Muscle of leg (tissue), 16 donors: ENCODE results near the gene TRRAP. TPM values are rescaled to one million over a fixed set of nuclear protein-coding genes. Genes with fewer than 3 reads are reported as not detected.

Source experiments
- DNase-seq: peaks from one replicate; pipeline ENCODE4 v3.0.0; 2013
- H3K27ac ChIP-seq: one replicate; pipeline ENCODE4 v1.5.1; 2013; ENCODE audit warnings: mild to moderate bottlenecking, low read length, control low read depth
- H3K27me3 ChIP-seq: one replicate; pipeline ENCODE4 v1.6.1; 2013; ENCODE audit warnings: low read length; ENCODE audit not compliant: control insufficient read depth, insufficient read depth
- H3K36me3 ChIP-seq: one replicate; pipeline ENCODE4 v1.6.1; 2013; ENCODE audit warnings: low read length; ENCODE audit not compliant: control insufficient read depth, insufficient read depth
- H3K4me1 ChIP-seq: one replicate; pipeline ENCODE4 v1.6.1; 2013; ENCODE audit warnings: low read length; ENCODE audit not compliant: control insufficient read depth, insufficient read depth
- H3K4me3 ChIP-seq: one replicate; pipeline ENCODE4 v1.5.1; 2013; ENCODE audit warnings: low read length, control low read depth
- H3K9me3 ChIP-seq: replicated peaks from 2 replicates; pipeline ENCODE4 v1.6.1; 2013; ENCODE audit warnings: low read depth, low read length; ENCODE audit not compliant: control insufficient read depth
- WGBS: methylation state at CpG from one replicate; pipeline ENCODE4 v1.1.5; 2013; ENCODE audit warnings: missing lambda C conversion rate; ENCODE audit not compliant: insufficient coverage; 5-methylcytosine and 5-hydroxymethylcytosine counted together
- long read RNA-seq, 11 donors: transcript quantifications; one replicate each; lab custom pipeline, GENCODE V29; 2026
- polyA plus RNA-seq, 8 donors: library from polyadenylated mRNA; unstranded; fragments of 120-200 nt; gene quantifications; one replicate each; pipeline versions ENCODE4 v1.2.1 to v1.2.3, GENCODE V29; 2013; ENCODE audit warnings: inconsistent platforms in 1 of 8, low replicate concordance in 1 of 8; ENCODE audit not compliant: insufficient read length in 8 of 8, insufficient read depth in 1 of 8
- total RNA-seq: library from RNA; stranded (reverse); fragments of 120-200 nt; gene quantifications from one replicate; pipeline ENCODE4 v1.2.4, GENCODE V29; 2013

TRRAP gene
- total RNA-seq (13.6 TPM), polyA plus RNA-seq (10 to 100 TPM; 18.3 to 30.3 (median 25.1) TPM)
- long read RNA-seq, donor 1 = 0 reads
- long read RNA-seq, donor 2 = 0 reads
- long read RNA-seq, donor 3 = 0 reads
- long read RNA-seq, donor 4 = 0 reads
- long read RNA-seq, donor 5, partial matches to known transcripts = 11 of 11 reads
- long read RNA-seq, donor 5, other reads (novel, unspliced or antisense) = 0 of 11 reads
- long read RNA-seq, donor 6 = 0 reads
- long read RNA-seq, donor 7 = 0 reads
- long read RNA-seq, donor 8 = 0 reads
- long read RNA-seq, donor 9 = 0 reads
- long read RNA-seq, donor 10, partial matches to known transcripts = 0 of 1 reads
- long read RNA-seq, donor 10, other reads (novel, unspliced or antisense) = 0 of 1 reads
- long read RNA-seq, donor 11 = 0 reads

DNA sequence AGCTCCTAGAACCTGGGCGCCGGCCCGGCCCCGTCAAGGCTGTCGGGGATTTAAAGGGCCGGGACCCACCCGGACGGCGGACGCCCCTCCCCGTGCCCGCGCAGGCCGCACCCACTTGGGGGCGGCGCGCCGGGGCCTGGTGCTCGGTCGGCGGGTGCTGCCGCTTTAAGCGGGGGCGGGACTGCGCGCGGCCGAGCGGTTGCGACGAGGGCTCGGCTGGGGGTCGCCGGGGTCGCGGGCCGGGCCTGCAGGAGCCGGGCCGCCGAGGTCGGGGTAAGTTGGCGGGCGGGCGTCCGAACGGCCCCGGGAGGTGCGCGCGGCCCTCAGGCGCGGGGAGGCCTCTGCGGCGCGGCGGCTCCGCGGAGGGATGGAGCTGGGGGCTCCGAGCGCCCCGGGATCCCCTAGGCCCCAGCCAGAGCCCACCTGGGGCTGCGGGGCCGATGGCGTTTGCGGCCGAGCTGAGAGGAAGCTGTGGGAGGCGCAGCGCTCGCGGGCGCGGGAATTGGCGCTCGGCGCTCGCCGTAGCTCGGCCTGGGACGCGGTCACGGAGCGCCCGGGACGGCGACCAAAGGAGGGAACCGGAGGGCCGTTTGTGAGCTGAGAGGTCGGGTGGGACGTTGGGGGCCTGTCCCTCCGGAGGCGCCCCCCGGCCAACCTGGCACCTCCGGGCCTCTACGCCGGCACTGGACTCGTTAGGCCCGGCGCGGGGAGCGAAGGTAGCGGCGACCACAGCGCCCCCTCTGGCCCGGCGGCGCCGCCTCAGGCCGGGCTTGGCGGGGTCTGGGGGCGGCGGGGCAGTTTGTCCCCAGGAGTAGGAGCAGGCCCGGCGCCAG, at the start of gene TRRAP:
TSS of gene TRRAP (plus strand) at position 168 of the 833 bp plus-strand sequence. CDS start 2,619 bp downstream, outside the sequence.
- Histone ChIP-seq H3K36me3 (peaks cover 14% of the 10 kb centered on the region), H3K27ac (peak within 1 kb of the TSS; percentile 51), H3K27me3 (no peaks in the 10 kb centered on the region), H3K4me1 (peaks cover 17% of the 10 kb centered on the region), H3K4me3 (peak within 1 kb of the TSS; percentile 70), H3K9me3 (no peaks in the 10 kb centered on the region)
- DNase-seq = peak; percentile 85
- under 1% methylated on average over 107 of the region's 113 CpGs for WGBS

DNA sequence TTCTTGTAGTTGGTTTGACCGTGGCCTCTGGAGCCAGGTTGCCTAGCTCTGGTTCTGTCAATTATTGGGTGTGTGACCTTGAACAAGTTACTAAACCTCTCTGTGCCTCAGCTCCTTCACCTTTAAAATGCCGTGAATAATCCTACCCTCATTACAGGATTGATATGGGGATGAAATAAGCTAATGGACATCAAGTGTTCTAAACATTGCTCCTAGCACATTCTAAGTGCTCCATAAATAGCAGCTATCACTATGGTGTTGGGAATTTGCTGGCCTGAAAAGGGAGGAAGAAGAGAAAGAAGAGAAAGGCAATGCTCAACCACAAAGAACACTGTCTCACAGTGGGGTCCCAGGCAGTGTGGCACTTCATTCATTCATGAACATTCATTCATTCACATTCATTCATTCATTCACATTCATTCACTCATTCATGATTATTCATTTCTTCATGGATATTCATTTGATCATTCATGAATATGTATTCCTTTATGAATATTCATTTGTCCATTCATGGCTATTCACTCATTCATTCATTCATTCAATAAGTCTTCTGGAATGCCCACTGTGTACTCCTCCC, 47.3 kb upstream of the TRRAP start:
- H3K36me3 ChIP-seq = no peaks in the 10 kb centered on the region
- no peak for DNase-seq
- H3K9me3 ChIP-seq = no peaks in the 10 kb centered on the region
- no CpG with 5 or more reads among the region's 2 CpGs for WGBS
- no peak overlapping the region for H3K27ac ChIP-seq
- H3K4me1 ChIP-seq = peaks cover 12% of the 10 kb centered on the region
- no peak overlapping the region for H3K4me3 ChIP-seq
- H3K27me3 ChIP-seq = peaks cover 3% of the 10 kb centered on the region

DNA sequence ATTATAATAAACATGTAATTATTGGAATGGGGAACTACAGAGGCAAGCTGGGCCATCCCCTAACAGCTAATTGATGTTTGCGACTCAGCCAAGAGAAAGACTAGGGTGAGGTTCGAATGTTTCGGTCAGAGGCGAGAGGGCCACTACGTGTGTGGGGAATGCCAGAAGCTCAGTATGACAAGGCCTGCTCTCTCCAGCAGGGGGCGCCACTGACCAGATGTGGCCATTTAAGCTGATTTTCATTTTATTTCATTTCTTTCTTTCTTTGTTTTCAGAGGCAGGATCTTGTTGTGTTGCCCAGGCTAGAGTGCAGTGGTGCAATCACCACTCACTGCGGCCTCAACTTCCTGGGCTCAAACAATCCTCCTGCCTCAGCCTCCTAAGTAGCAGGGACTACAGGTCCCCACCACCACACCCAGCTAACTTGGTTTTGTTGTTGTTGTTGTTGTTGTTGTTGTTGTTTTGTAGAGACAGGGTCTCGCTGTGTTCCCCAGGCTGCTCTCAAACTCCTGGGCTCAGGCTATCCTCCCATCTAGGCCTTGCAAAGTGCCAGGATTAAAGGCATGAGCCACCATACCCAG, 46.6 kb upstream of the TRRAP start:
- Histone ChIP-seq H3K27me3 (peaks cover 3% of the 10 kb centered on the region), H3K9me3 (no peaks in the 10 kb centered on the region), H3K4me1 (peaks cover 5% of the 10 kb centered on the region), H3K27ac (no peak overlapping the region), H3K36me3 (no peaks in the 10 kb centered on the region), H3K4me3 (no peak overlapping the region)
- no peak for DNase-seq
- WGBS = 67% methylated on average over 6 of the region's 8 CpGs

GRCh38 chr7:98833022-98833421, 45.3 kb upstream of the TRRAP start:
- no peaks in the 10 kb centered on the region for H3K9me3 ChIP-seq
- H3K4me3 ChIP-seq = no peak overlapping the region
- peaks cover 2% of the 10 kb centered on the region for H3K4me1 ChIP-seq
- DNase-seq = no peak
- no peaks in the 10 kb centered on the region for H3K36me3 ChIP-seq
- no peak overlapping the region for H3K27ac ChIP-seq
- peaks cover 3% of the 10 kb centered on the region for H3K27me3 ChIP-seq
- WGBS = 89% methylated on average over 2 of the region's 2 CpGs

- Histone ChIP-seq H3K4me1 (peaks cover 2% of the 10 kb centered on the region), H3K36me3 (no peaks in the 10 kb centered on the region), H3K27me3 (peaks cover 3% of the 10 kb centered on the region), H3K27ac (no peak overlapping the region), H3K4me3 (no peak overlapping the region), H3K9me3 (no peaks in the 10 kb centered on the region)
- DNase-seq = no peak
- 71% methylated on average over 4 of the region's 8 CpGs for WGBS
These were observed 43.4 kb upstream of the TRRAP start for GRCh38 chr7:98834949-98835348.

- no peaks in the 10 kb centered on the region for H3K36me3 ChIP-seq
- DNase-seq = no peak
- H3K27me3 ChIP-seq = peaks cover 10% of the 10 kb centered on the region
- no peak overlapping the region for H3K27ac ChIP-seq
- H3K9me3 ChIP-seq = no peaks in the 10 kb centered on the region
- WGBS = 14% methylated on average over 3 of the region's 10 CpGs
- H3K4me1 ChIP-seq = peaks cover 4% of the 10 kb centered on the region
- no peak overlapping the region for H3K4me3 ChIP-seq
These were observed 41.3 kb upstream of the TRRAP start for GRCh38 chr7:98836811-98837629.

- peaks cover 4% of the 10 kb centered on the region for H3K4me1 ChIP-seq
- 4% methylated on average over 2 of the region's 5 CpGs for WGBS
- H3K27me3 ChIP-seq = peaks cover 10% of the 10 kb centered on the region
- no peak overlapping the region for H3K4me3 ChIP-seq
- DNase-seq = no peak
- H3K27ac ChIP-seq = no peak overlapping the region
- no peaks in the 10 kb centered on the region for H3K9me3 ChIP-seq
- no peaks in the 10 kb centered on the region for H3K36me3 ChIP-seq
These were observed 40.7 kb upstream of the TRRAP start for GRCh38 chr7:98837630-98837972.

DNA sequence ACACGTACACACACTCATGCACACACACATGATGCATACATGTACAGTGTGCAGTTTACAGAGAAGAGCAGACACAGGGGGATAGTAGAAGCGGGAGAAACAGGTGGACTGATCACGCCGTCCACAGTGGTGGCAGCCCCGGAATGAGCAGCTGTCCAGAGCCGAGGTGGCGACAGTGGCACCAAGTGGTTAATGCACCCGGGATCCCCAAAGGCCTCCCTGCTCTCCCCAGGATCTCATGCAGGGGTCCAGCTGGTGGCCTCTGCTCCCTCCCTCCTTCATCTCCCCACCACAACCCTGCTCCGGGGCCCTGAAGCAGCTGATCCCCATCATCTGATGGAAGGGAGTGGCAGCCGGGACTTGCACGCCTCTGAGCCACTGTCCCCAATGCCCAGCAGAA, 38.2 kb upstream of the TRRAP start:
- peaks cover 10% of the 10 kb centered on the region for H3K27me3 ChIP-seq
- no peaks in the 10 kb centered on the region for H3K9me3 ChIP-seq
- no peak overlapping the region for H3K4me3 ChIP-seq
- peaks cover 4% of the 10 kb centered on the region for H3K4me1 ChIP-seq
- WGBS = 49% methylated on average over 7 of the region's 11 CpGs
- no peaks in the 10 kb centered on the region for H3K36me3 ChIP-seq
- H3K27ac ChIP-seq = no peak overlapping the region
- no peak for DNase-seq

DNA sequence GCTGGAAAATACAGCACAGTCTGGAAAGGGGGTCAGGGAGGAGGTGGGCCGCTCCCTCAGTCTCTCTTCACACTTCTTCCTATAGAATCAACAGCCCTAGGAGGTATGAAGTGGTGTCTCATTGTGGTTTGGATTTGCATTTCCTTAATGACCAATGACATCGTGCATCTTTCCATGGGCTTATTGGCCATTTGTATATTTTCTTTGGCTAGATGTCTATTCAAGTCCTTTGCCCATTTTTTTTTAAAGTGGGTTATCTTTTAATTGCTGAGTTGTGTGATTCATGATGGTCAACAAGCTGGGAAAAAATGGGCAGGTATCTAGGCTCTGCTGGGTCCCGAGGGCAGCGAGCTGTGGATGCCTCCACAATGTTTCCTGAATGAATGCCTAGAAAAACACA, 37.6 kb upstream of the TRRAP start:
- Histone ChIP-seq H3K27me3 (peaks cover 7% of the 10 kb centered on the region), H3K4me3 (no peak overlapping the region), H3K36me3 (no peaks in the 10 kb centered on the region), H3K27ac (no peak overlapping the region), H3K9me3 (no peaks in the 10 kb centered on the region), H3K4me1 (peaks cover 4% of the 10 kb centered on the region)
- 83% methylated on average over 1 of the region's 4 CpGs for WGBS
- no peak for DNase-seq
